Activated T-helper 17 cell treated with anti-CD3 and anti-CD28 coated beads, Interleukin-2, amount 50 U/mL, for 72 hours (primary cell): Measurements from ENCODE around the gene RPL36A. TPM values are rescaled to one million over a fixed set of nuclear protein-coding genes. Genes with fewer than 3 reads are reported as not detected.

Source experiments
- ATAC-seq: fragments of 150-1000 bp; cut with Tn5 transposase; replicated peaks from 2 replicates; pipeline ENCODE4 v1.10.0; 2021; ENCODE audit warnings: mild to moderate bottlenecking, moderate library complexity
- H3K27ac Mint-ChIP-seq: one replicate; pipeline ENCODE4 v1.8.0; 2022; ENCODE audit warnings: mixed read lengths
- H3K27me3 Mint-ChIP-seq: one replicate; pipeline ENCODE4 v1.8.0; 2022; ENCODE audit warnings: mixed read lengths
- H3K36me3 Mint-ChIP-seq: one replicate; pipeline ENCODE4 v1.8.0; 2022; ENCODE audit warnings: low read depth, mild to moderate bottlenecking, mixed read lengths
- H3K4me1 Mint-ChIP-seq: one replicate; pipeline ENCODE4 v1.8.0; 2022; ENCODE audit warnings: mixed read lengths
- H3K4me3 Mint-ChIP-seq: one replicate; pipeline ENCODE4 v1.8.0; 2022; ENCODE audit warnings: mild to moderate bottlenecking, mixed read lengths
- H3K9me3 Mint-ChIP-seq: one replicate; pipeline ENCODE4 v1.8.0; 2022; ENCODE audit warnings: mixed read lengths
- total RNA-seq, 2 donors: library from RNA; stranded (reverse); gene quantifications; one replicate each; pipeline ENCODE4 v1.2.3, GENCODE V29; 2022

RPL36A gene
- total RNA-seq, 2 donors from 2014 or later: 197 to 307 TPM

DNA sequence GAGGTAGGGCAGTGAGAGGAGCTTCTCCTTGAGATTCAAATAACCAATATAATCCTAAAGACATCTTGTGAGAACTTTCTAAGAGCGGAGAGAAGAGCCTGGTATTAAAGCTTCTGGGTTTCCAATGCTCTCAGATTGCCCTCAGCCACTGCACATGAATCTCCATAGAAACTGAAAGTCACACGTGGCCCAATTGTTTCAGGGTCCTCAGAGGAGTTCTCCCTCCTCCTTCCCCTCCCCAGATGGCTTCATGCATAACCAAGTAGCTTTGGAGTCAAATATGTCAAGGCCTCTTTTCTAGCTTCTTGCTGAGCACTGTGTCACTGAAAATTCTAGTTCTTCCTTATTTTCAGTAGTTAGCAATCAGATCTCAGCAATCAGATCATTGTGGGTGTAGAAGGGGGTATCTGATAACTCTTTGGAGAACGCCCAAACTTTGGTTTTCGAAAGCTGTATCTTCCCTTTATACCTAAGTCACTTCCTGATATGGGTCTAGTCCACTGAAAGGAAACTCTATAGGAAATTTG, 7.1 kb upstream of the RPL36A start:
- ATAC-seq: no peak

DNA sequence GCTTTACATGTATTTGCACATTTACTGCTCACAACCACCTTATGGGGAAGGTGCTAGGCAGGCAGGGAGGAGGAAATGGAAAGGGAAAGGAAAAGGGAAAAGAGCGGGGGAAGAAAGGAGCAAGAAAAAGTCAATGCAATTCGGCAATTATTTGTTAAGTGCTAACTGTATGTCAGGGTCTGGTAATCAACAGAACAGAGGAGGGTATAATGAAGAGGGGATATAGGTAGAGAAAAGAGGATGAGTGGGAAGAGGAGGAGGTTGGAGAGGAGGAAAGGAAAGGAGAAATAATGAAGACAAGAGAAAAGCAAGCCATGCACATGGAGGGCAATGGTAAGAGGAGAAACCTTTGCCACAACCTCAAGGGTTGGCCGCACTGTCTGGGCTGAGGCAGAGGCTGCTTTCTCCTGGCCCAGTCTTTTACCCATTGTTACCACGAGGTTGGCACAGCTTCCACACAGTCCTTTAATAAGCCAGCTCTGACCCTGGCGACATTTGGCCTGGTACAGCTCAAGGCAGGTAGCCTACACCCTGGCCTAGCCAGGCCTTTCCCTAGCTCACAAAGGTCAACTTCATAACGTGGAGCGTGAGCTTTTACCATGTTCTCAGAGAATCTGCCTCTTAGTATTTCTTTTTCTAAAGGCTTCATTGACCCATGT, 5.7 kb upstream of the RPL36A start:
- Mint-ChIP-seq H3K27ac (no peak overlapping the region), H3K4me3 (no peak overlapping the region), H3K27me3 (no peaks in the 10 kb centered on the region), H3K36me3 (no peaks in the 10 kb centered on the region), H3K9me3 (no peaks in the 10 kb centered on the region), H3K4me1 (no peaks in the 10 kb centered on the region)
- ATAC-seq: no peak

More for the DNA sequence above, 7.1 kb upstream of the RPL36A start:
- no peaks in the 10 kb centered on the region for H3K27me3 Mint-ChIP-seq
- H3K4me3 Mint-ChIP-seq: no peak overlapping the region
- H3K4me1 Mint-ChIP-seq: no peaks in the 10 kb centered on the region
- H3K27ac Mint-ChIP-seq: no peak overlapping the region
- no peaks in the 10 kb centered on the region for H3K36me3 Mint-ChIP-seq
- no peaks in the 10 kb centered on the region for H3K9me3 Mint-ChIP-seq

DNA sequence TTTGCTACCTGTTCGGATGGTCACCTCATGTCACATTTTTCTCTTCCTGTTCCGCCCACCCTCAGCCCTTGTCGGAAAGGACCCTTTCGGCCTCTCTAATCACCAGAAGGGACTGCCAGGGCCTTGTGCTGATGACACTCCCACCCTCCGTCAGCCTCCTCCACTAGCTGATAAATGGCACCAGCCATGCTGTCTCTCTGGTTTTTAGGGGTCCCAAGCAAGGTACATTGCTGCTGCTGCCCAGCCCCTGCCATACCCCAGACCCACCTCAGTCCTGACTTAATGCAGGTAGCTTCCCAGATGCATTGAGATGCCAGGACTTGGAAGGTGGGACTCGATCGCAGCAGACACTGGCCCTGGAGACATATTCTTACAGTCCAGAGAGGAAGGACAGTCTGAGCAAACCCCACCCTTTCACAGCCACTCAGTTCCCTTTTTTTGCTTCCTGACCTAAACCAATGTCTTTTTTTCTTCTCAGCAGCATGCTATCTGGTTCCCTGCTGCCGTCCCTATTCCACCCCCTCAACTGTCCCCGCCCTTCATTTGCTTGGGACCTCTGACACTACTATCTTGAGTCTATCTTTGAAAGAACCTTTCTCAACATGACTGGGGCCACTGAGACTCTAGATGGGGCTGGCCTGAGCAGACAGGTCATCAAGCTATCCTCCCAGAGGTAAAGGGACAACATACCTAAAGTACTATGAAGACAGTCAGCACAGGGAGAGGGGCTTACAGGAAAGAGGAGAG, 4.8 kb upstream of the RPL36A start, which contains the start of gene BTK:
Gene BTK, minus strand, starts transcription at position 397 of the 747 bp plus-strand sequence. CDS start 10,907 bp downstream, outside the sequence.
- Mint-ChIP-seq H3K27ac (no peak within 1 kb of the TSS), H3K4me3 (no peak within 1 kb of the TSS), H3K36me3 (peaks cover 3% of the 10 kb centered on the region), H3K4me1 (no peaks in the 10 kb centered on the region), H3K27me3 (no peaks in the 10 kb centered on the region), H3K9me3 (no peaks in the 10 kb centered on the region)
- ATAC-seq: no peak

DNA sequence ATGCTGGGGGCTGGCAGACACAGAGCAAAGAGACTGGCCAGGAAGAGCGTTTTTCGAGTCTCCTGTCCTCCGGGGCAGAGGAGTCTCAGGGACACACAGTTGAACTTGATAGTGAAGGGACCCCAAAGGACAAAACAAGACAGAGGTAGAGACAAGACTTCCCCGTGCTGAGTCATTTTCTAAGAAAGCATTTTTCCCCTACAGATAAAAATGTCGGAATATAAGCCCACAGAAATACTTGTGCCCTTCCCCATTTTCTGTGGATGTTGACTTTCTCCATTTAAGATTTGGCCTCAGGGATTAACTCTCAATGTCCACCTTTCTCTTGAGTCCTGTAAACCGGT, 4.3 kb upstream of the RPL36A start:
- Mint-ChIP-seq H3K27me3 (no peaks in the 10 kb centered on the region), H3K4me3 (no peak overlapping the region), H3K36me3 (peaks cover 8% of the 10 kb centered on the region), H3K9me3 (no peaks in the 10 kb centered on the region), H3K27ac (no peak overlapping the region), H3K4me1 (no peaks in the 10 kb centered on the region)
- ATAC-seq: no peak

DNA sequence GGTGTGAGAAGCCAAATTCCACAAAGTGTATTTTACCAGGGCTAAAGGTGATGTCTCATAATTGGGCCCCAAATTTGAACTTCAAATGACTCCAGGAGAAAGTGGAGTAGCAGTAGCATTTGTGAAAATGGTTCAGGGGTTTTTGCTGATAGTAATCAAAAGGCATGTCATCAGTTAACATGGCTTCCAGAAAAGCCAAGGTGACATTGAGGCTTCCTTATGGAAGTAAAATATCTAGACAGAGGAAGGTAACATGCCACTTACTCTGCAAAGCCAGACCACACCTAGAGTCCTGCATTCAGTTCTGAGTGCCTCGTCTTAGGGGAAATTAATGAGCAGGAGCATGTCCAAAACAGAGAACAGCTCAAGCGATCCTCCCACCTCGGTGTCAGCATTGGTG, 2.2 kb upstream of the RPL36A start:
- no peak overlapping the region for H3K27ac Mint-ChIP-seq
- H3K4me3 Mint-ChIP-seq: no peak overlapping the region
- peaks cover 29% of the 10 kb centered on the region for H3K36me3 Mint-ChIP-seq
- peaks cover 2% of the 10 kb centered on the region for H3K4me1 Mint-ChIP-seq
- ATAC-seq: no peak
- no peaks in the 10 kb centered on the region for H3K9me3 Mint-ChIP-seq
- no peaks in the 10 kb centered on the region for H3K27me3 Mint-ChIP-seq

DNA sequence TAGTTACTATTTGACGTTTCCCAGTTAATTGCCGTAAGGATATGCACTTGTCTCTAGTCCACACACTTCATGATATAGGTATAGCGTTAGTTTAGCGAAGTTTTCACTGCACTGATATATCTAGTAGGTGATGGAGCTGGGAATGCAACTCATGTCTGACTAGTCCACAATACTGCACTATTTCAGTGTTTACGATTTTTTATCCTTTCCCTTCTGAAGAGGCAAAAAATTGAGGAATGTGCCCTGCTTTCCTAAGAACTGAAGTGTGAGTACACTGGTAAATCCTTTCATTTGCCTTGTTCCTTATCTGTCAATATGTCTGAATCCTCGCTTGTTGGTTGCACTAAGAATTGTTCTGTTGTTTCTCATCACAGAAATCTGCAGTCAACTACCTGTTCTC, 1.0 kb downstream of the RPL36A start:
- Mint-ChIP-seq H3K27me3 (no peaks in the 10 kb centered on the region), H3K9me3 (no peaks in the 10 kb centered on the region), H3K36me3 (peaks cover 62% of the 10 kb centered on the region), H3K27ac (peak overlapping the region; percentile 94), H3K4me3 (peak overlapping the region; percentile 95), H3K4me1 (peaks cover 4% of the 10 kb centered on the region)
- no peak for ATAC-seq

DNA sequence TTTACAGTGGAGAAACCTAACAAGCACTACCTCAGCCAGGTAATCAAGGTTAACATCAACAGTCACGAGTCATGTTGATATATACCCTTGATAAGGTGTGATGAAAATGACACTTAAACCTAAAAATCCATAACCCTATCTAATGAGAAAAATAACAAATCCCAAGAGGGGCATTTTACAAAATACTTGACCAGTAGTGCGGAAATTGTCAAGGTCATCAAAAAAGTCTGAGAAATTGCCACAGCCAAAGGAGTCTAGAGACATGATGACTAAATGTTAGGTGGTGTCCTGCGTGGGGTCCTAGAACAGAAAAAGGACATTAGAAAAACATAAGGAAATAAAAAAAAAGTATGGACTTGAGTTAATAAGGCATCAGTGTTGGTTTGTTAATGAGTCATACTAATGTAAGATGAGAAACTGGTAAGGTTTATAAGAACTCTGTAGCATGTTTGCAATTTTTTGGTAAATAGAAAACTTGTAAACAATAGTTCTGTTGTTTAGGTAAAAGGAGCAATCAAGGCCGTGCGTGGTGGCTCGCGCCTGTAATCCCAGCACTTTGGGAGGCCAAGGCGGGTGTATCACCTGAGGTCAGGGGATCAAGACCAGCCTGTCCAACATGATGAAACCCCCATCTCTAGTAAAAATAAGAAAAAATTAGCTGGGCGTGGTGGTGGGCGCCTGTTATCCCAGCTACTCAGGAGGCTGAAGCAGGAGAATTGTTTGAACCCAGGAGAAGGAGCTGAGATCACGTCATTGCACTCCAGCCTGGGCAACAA, 2.9 kb downstream of the RPL36A start:
- peaks cover 4% of the 10 kb centered on the region for H3K4me1 Mint-ChIP-seq
- H3K36me3 Mint-ChIP-seq: peaks cover 65% of the 10 kb centered on the region
- H3K4me3 Mint-ChIP-seq: peak overlapping the region; percentile 95
- H3K27me3 Mint-ChIP-seq: no peaks in the 10 kb centered on the region
- ATAC-seq: no peak
- H3K9me3 Mint-ChIP-seq: no peaks in the 10 kb centered on the region
- H3K27ac Mint-ChIP-seq: peak overlapping the region; percentile 33

DNA sequence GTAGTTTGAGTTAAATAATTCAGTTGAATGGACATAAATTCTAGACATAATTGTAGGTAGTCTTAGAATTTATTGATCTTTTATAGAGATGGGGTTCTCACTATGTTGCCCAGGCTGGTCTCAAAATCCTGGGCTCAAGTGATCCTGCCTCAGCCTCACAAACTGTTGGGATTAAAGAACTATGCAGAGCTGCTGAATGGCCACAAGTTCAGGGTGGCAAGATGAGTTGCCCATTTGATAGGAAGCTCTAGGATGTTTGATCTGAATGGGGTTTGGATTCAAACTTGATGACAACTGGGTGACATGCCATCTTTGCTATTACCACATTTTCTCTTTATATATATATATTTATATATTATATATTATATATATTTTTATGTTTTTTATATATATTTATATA, 3.6 kb downstream of the RPL36A start:
- peak overlapping the region; percentile 95 for H3K4me3 Mint-ChIP-seq
- H3K4me1 Mint-ChIP-seq: peaks cover 4% of the 10 kb centered on the region
- no peaks in the 10 kb centered on the region for H3K27me3 Mint-ChIP-seq
- no peak for ATAC-seq
- H3K9me3 Mint-ChIP-seq: no peaks in the 10 kb centered on the region
- peaks cover 69% of the 10 kb centered on the region for H3K36me3 Mint-ChIP-seq
- H3K27ac Mint-ChIP-seq: no peak overlapping the region

DNA sequence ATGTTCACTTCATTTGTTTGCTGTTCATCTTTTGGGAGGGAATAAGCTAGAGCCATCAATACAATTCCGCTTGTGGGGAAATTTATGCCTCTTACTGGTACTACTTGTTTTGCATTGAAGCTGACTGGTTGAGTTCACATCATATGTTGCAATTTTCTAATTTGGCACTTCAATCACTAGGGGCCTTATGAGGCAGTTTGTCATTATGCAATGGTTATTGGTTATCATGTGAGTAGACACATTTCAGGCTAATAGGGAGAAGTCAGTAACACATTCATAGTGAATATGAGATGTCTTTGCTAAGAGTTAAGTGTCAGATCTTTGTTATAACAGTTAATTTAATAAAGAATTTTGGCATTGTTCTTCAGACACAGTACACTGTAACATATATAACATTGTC, 5.0 kb downstream of the RPL36A start:
- Mint-ChIP-seq H3K4me3 (no peak overlapping the region), H3K36me3 (peaks cover 80% of the 10 kb centered on the region), H3K27ac (peak overlapping the region; percentile 48), H3K9me3 (no peaks in the 10 kb centered on the region), H3K4me1 (peaks cover 4% of the 10 kb centered on the region), H3K27me3 (no peaks in the 10 kb centered on the region)
- no peak for ATAC-seq

DNA sequence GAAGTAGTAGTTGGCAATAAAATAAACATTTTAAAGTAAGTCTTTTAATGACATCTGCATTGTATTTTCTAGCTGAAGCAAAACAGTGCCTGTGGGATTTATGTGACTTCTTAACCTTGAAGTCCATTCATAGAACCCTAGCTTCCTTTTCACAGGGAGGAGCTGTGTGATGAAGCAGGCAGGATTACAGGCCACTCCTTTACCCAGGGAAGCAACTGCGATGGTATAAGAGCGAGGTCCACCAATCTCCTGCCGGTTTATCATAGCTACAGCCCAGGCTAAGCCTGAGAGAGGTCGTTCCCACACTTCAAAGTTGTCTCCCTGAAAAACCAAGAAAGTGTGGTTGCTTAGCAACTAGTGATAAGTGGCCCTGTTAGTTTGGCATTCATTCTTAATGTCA, 7.0 kb downstream of the RPL36A start:
- no peaks in the 10 kb centered on the region for H3K9me3 Mint-ChIP-seq
- peaks cover 80% of the 10 kb centered on the region for H3K36me3 Mint-ChIP-seq
- H3K4me1 Mint-ChIP-seq: peaks cover 4% of the 10 kb centered on the region
- H3K27me3 Mint-ChIP-seq: no peaks in the 10 kb centered on the region
- H3K27ac Mint-ChIP-seq: no peak overlapping the region
- no peak overlapping the region for H3K4me3 Mint-ChIP-seq
- ATAC-seq: no peak

DNA sequence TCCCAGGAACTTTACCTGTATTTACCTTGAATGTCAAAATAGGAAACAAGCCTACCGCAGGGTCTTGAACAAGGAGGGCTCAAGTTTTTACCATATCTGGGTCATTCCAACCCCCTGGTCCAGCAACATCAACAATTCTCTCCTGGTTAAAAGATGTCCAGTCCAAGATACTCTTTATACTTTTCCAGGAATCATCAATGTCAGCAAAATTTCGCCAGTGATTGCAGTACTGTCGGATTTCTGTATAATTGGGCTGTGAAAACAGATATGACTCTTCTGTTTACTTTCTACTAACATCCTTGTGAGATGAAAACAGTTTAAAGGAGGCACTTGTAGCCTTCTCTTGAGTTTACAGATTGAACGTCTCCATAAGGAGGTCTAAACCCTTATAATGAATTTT, 7.9 kb downstream of the RPL36A start:
- H3K27me3 Mint-ChIP-seq: no peaks in the 10 kb centered on the region
- ATAC-seq: no peak
- H3K36me3 Mint-ChIP-seq: peaks cover 79% of the 10 kb centered on the region
- H3K9me3 Mint-ChIP-seq: no peaks in the 10 kb centered on the region
- H3K27ac Mint-ChIP-seq: no peak overlapping the region
- H3K4me1 Mint-ChIP-seq: peaks cover 1% of the 10 kb centered on the region
- H3K4me3 Mint-ChIP-seq: no peak overlapping the region

DNA sequence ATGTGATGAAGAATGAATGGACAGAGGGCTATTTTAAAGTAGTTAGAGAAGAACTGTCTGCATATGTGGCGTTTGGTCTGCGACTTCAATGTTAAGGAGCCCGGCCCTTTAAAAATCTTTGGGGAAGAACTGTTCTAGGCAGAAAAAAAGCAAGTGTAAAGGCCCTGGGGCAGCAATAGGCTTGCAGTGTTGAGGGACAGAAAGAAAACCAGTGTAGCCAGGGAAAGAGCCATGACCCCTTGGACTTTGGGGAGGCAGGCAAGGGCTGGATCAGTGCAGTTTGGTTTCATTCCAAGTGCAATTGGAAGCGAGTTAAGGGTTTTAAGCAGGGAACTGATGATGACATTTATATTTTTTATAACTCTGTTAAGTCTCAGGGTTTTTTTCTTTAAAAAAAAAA, 9.0 kb downstream of the RPL36A start:
- no peak overlapping the region for H3K4me3 Mint-ChIP-seq
- peaks cover 79% of the 10 kb centered on the region for H3K36me3 Mint-ChIP-seq
- H3K27me3 Mint-ChIP-seq: no peaks in the 10 kb centered on the region
- H3K4me1 Mint-ChIP-seq: no peaks in the 10 kb centered on the region
- H3K9me3 Mint-ChIP-seq: no peaks in the 10 kb centered on the region
- no peak overlapping the region for H3K27ac Mint-ChIP-seq
- ATAC-seq: no peak

DNA sequence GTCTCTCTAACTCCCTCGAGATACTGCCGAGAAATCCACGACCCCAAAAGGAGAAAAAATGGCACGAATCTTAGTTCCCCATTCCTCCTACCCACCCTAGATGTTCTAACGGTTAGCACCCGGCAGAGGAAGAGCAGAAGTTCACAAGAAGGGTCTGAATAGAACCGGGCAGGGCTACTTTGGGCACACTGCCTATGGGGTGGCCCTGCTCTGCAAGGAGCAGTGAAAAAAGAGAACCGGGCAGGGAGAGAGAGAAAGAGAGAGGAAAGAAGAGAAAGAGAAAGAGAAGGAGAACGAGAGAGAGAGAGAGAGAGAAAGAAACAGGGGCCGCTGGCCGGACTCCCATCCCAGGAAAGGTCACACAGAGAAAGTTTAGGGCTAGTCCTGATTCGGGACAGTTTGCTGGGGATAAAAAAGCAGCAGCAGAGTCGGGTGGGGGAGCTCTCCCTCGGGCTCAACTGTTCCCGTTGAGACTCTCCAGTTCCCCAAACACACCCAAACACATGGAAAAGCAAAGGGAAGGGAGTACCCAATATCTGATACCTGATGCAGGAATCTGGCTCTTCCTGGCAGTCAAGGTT, 16.4 kb downstream of the RPL36A start:
- no peak for ATAC-seq
- H3K27me3 Mint-ChIP-seq: no peaks in the 10 kb centered on the region
- peak overlapping the region; percentile 90 for H3K4me3 Mint-ChIP-seq
- peaks cover 8% of the 10 kb centered on the region for H3K4me1 Mint-ChIP-seq
- no peaks in the 10 kb centered on the region for H3K9me3 Mint-ChIP-seq
- peaks cover 64% of the 10 kb centered on the region for H3K36me3 Mint-ChIP-seq
- H3K27ac Mint-ChIP-seq: peak overlapping the region; percentile 94

DNA sequence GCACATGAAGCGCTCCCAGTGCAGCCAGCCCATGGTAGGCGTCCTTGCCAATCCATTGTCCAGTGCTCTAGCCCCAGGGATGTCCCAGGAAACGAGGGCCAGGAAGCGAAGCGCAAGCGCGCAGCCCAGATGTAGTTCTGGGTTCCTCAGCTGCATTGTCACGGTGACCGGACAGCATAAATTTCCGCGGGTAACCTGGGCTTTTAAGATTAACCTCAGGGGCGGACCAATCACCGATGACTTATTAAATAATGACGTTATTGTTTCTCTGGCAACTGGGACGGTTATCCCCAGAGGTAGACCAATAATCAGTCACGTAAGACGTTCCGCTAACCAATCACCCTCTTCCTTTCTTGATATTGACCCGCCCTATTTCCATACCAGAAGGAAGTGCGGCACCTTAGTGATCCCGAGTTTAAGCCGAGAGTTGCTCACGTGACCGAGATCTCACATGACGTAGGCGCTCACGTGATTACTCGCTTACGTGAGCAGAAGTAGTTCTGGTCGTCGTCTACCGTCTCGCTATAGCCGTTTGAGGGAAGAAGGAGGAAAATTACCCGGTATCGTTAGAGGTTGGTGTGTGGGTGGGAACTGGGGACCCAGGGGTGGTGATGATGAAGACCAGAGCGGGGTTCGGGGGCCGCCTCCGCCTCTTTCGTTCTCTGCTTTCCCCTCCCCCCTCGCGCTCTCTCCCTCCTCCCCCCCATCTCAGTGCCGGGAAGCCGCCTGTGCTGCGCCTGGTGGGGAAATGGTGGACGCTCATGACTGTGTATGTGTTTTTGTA, 17.1 kb downstream of the RPL36A start, which contains the start of the genes GLA and HNRNPH2:
Gene GLA, minus strand, starts transcription at position 178 of the 784 bp plus-strand sequence. Its CDS starts 22 bp downstream, at position 156.
Gene HNRNPH2, plus strand, starts transcription at position 475 of the 784 bp plus-strand sequence. CDS start 3,767 bp downstream, outside the sequence.
- Mint-ChIP-seq H3K4me1 (peaks cover 15% of the 10 kb centered on the region), H3K4me3 (peak within 1 kb of the TSS; percentile 90), H3K27me3 (no peaks in the 10 kb centered on the region), H3K36me3 (peaks cover 64% of the 10 kb centered on the region), H3K9me3 (no peaks in the 10 kb centered on the region), H3K27ac (peak within 1 kb of the TSS; percentile 94)
- ATAC-seq: peak; percentile 93
